H54 (cell line): ENCODE data around the gene ZBTB40.
A peak's percentile ranks its signal among the peaks of the same experiment; 100 is the strongest.

Experiments
- DNase-seq: peaks from one replicate; pipeline ENCODE4 v3.0.0; 2011; ENCODE audit warnings: low spot score, mixed read lengths; ENCODE audit not compliant: insufficient read length
- FAIRE-seq: peaks from 3 replicates; lab custom pipeline; 2011; peaks lifted over from hg19 to GRCh38; lab: Jason Lieb, UNC
- POLR2A ChIP-seq: IDR thresholded peaks from 2 replicates; pipeline ENCODE4 v1.6.1; 2011; ENCODE audit warnings: low read depth, mild to moderate bottlenecking, low read length

The ZBTB40 gene

GRCh38 chr1:22451702-22452480 is at the start of gene ZBTB40:
Gene ZBTB40, plus strand, starts transcription at chr1:22451851. Its CDS starts 38,098 bp downstream, at chr1:22489949.
- peak; percentile 70 for DNase-seq
- FAIRE-seq, result no peak
- peak; percentile 41; the same call in 1 of the 2 replicates for TF ChIP-seq POLR2A

- DNase-seq (no peak), FAIRE-seq (no peak)
- TF ChIP-seq POLR2A, result no peak
These were observed 49.1 kb upstream of the ZBTB40 start for GRCh38 chr1:22402356-22403053.

- no peak for TF ChIP-seq POLR2A
- DNase-seq, result no peak
- FAIRE-seq, result no peak
These were observed 47.2 kb upstream of the ZBTB40 start for GRCh38 chr1:22404486-22404885.

- FAIRE-seq, result no peak
- TF ChIP-seq POLR2A, result no peak
- DNase-seq, result no peak
These were observed 44.7 kb upstream of the ZBTB40 start for GRCh38 chr1:22406722-22407495.

- no peak for FAIRE-seq
- TF ChIP-seq POLR2A, result no peak
- no peak for DNase-seq
These were observed 43.4 kb upstream of the ZBTB40 start for GRCh38 chr1:22408230-22408629.

- FAIRE-seq (no peak), DNase-seq (no peak)
- no peak for TF ChIP-seq POLR2A
These were observed 41.2 kb upstream of the ZBTB40 start for GRCh38 chr1:22410401-22410800.

- no peak for TF ChIP-seq POLR2A
- no peak for FAIRE-seq
- DNase-seq, result no peak
These were observed 40.6 kb upstream of the ZBTB40 start for GRCh38 chr1:22410928-22411495.

- FAIRE-seq, result no peak
- DNase-seq, result no peak
- no peak for TF ChIP-seq POLR2A
These were observed 40.1 kb upstream of the ZBTB40 start for GRCh38 chr1:22411589-22411988.

GRCh38 chr1:22412932-22413727 is 38.5 kb upstream of the ZBTB40 start:
- no peak for FAIRE-seq

GRCh38 chr1:22413799-22414198 is 37.9 kb upstream of the ZBTB40 start:
- DNase-seq (no peak), FAIRE-seq (no peak)
- no peak for TF ChIP-seq POLR2A

More at GRCh38 chr1:22412932-22413727, 38.5 kb upstream of the ZBTB40 start:
- DNase-seq, result no peak
- TF ChIP-seq POLR2A, result no peak

GRCh38 chr1:22414244-22414751 is 37.4 kb upstream of the ZBTB40 start:
- no peak for FAIRE-seq
- DNase-seq, result no peak
- TF ChIP-seq POLR2A, result no peak

- TF ChIP-seq POLR2A, result no peak
- FAIRE-seq (no peak), DNase-seq (no peak)
These were observed 36.2 kb upstream of the ZBTB40 start for GRCh38 chr1:22415489-22415888.
